Adrenal gland (tissue), 12 donors: Measurements from ENCODE around the gene MIF4GD. TPM values are rescaled to one million over a fixed set of nuclear protein-coding genes. Genes with fewer than 3 reads are reported as not detected.

Experiments
- DNase-seq, 7 donors: peaks; one replicate each; pipeline ENCODE4 v3.0.0-alpha.2; 2019 to 2020
- H3K27ac ChIP-seq, 5 donors: fragments of 200-600 bp; sonication (generic) in 4 of 5; 1 replicate in 3 of 5; 2 replicates in 2 of 5; pipeline versions ENCODE4 v1.5.1 to v1.8.0; 2016 to 2020; ENCODE audit warnings: mild to moderate bottlenecking in 1 of 5
- H3K27me3 ChIP-seq: fragments of 200-600 bp; 2 replicates; pipeline ENCODE4 v1.8.0; 2021
- H3K36me3 ChIP-seq, 2 donors: fragments of 200-600 bp; replicated peaks in 1 of 2; 1 replicate in 1 of 2; 2 replicates in 1 of 2; pipeline versions ENCODE4 v1.5.1 to v1.8.0; 2018 to 2022
- H3K4me1 ChIP-seq, 2 donors: fragments of 200-600 bp; replicated peaks in 1 of 2; 1 replicate in 1 of 2; 2 replicates in 1 of 2; pipeline versions ENCODE4 v1.5.1 to v1.8.0; 2018 to 2021
- H3K4me3 ChIP-seq, 4 donors: fragments of 200-600 bp; sonication (generic) in 3 of 4; one replicate each; pipeline ENCODE4 v1.5.1; 2016 to 2018
- H3K9me3 ChIP-seq, 3 donors: fragments of 200-600 bp; sonication (generic) in 1 of 3; replicated peaks in 1 of 3; 1 replicate in 2 of 3; 2 replicates in 1 of 3; pipeline versions ENCODE4 v1.5.1 to v1.8.0; 2016 to 2021
- POLR2A ChIP-seq, 2 donors: fragments of 450-650 bp; IDR thresholded peaks; one replicate each; pipeline ENCODE4 v1.6.1; 2017; ENCODE audit warnings: antibody characterized with exemption in 2 of 2, mild to moderate bottlenecking in 2 of 2, moderate library complexity in 1 of 2
- WGBS, 4 donors: extraction: QIAGEN DNeasy Blood & Tissue Kit in 2 of 4; methylation state at CpG; one replicate each; pipeline versions ENCODE4 v1.1.5 to v1.1.7; 2013 to 2017; 5-methylcytosine and 5-hydroxymethylcytosine counted together
- intact Hi-C, 2 donors: fragments of 100-400 bp; cut with DNase I; formaldehyde crosslinking; loops; one replicate each; pipeline versions ENCODE4 v1.14.1 to v1.15.0; 2022 to 2023
- polyA plus RNA-seq, 3 donors: library from polyadenylated mRNA; stranded (reverse); fragments of 200-250 nt in 2 of 3; fragments of 350-450 nt in 1 of 3; fragmentation: Illumina TruSeq in 1 of 3; extraction: RNeasy Lipid Tissue Mini Kit (QIAGEN cat#74804) in 1 of 3; gene quantifications; one replicate each; pipeline ENCODE4 v1.2.3, GENCODE V29; 2013 to 2014
- total RNA-seq, 9 donors: library from RNA; depleted of rRNA in 4 of 9; stranded (reverse); fragments of >200 nt in 4 of 9; fragments of 120-200 nt in 1 of 9; fragmentation: NEBNext Ultra II Directional in 1 of 9; extraction: Animal tissue kit (Norgen Biotek cat#: 25700) in 1 of 9; gene quantifications; one replicate each; pipeline versions ENCODE4 v1.1.0 to v1.2.4, GENCODE V29; 2013 to 2023
- TF ChIP-seq, protein P1 (sequence below), 6 experiments: fragments of 450-650 bp in 4 of 6; fragments of 200-600 bp in 2 of 6; sonication (generic) in 1 of 6; IDR thresholded peaks; 1 replicate in 5 of 6; 2 replicates in 1 of 6; pipeline versions ENCODE4 v1.5.1 to v1.8.0; 2016 to 2021; ENCODE audit warnings: antibody characterized with exemption in 6 of 6, mild to moderate bottlenecking in 2 of 6, moderate library complexity in 1 of 6
- donor health status: healthy with polysubstance abuse.
- donor health status: Bipolar disorder and iron deficiency.
- donor health status: DM: yes; HTN: yes; CAD: no.
- donor health status: DM: no; HTN: no; CAD: no.
- donor health status: DM: no; HTN: no; CAD: no.
- donor health status: DM: yes; HTN: yes; CAD: no.

Gene MIF4GD
- total and polyA plus RNA-seq, 12 donors: 9.2 to 53.0 (median 21.2) TPM

GRCh38 chr17:75246404-75246803, 24.6 kb downstream of the MIF4GD start:
- intact Hi-C loops: no loop called here
- peaks cover 0 to 13% of the 10 kb centered on the region in 2 donors for H3K4me1 ChIP-seq
- no peak for TF ChIP-seq POLR2A (IDR thresholded peaks at IDR 0.05)
- TF ChIP-seq, protein P1, sequence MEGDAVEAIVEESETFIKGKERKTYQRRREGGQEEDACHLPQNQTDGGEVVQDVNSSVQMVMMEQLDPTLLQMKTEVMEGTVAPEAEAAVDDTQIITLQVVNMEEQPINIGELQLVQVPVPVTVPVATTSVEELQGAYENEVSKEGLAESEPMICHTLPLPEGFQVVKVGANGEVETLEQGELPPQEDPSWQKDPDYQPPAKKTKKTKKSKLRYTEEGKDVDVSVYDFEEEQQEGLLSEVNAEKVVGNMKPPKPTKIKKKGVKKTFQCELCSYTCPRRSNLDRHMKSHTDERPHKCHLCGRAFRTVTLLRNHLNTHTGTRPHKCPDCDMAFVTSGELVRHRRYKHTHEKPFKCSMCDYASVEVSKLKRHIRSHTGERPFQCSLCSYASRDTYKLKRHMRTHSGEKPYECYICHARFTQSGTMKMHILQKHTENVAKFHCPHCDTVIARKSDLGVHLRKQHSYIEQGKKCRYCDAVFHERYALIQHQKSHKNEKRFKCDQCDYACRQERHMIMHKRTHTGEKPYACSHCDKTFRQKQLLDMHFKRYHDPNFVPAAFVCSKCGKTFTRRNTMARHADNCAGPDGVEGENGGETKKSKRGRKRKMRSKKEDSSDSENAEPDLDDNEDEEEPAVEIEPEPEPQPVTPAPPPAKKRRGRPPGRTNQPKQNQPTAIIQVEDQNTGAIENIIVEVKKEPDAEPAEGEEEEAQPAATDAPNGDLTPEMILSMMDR (IDR thresholded peaks at IDR 0.05): no peak
- DNase-seq: no peak
- H3K9me3 ChIP-seq: no peaks in the 10 kb centered on the region
- WGBS, 4 donors: 80 to 90% (median 86%) methylated on average over 11 to 12 of the region's 12 CpGs
- no peaks in the 10 kb centered on the region for H3K27me3 ChIP-seq
- no peak overlapping the region for H3K27ac ChIP-seq
- peaks cover 0 to 49% of the 10 kb centered on the region in 2 donors for H3K36me3 ChIP-seq
- no peak overlapping the region for H3K4me3 ChIP-seq

DNA sequence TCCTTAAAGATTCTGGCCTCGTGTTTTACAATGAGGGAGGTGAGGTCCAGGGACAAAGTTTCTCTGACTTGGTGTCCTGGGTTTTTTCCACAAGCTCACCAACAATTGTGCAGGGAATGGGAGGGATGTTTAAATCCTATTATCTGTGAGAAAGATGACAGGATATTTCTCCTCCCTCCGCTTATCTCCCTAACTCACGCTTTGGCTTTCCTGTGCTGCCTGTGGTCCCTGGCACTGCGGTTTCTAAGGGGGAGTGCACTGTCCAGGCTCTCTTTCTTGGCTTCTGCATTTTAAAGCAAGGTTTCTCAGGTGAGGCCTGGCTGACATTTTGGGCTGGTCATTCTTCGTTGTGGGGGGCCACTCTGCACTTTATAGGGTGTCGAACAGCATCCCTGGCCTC, 26.0 kb downstream of the MIF4GD start:
- H3K27me3 ChIP-seq: no peaks in the 10 kb centered on the region
- no peak overlapping the region for H3K27ac ChIP-seq
- WGBS, 4 donors: 87 to 93% (median 89%) methylated on average over 6 of the region's 6 CpGs
- no peaks in the 10 kb centered on the region for H3K9me3 ChIP-seq
- TF ChIP-seq POLR2A (IDR thresholded peaks at IDR 0.05): no peak
- TF ChIP-seq, protein P1 (IDR thresholded peaks at IDR 0.05): no peak
- intact Hi-C loops: no loop called here
- no peak overlapping the region for H3K4me3 ChIP-seq
- DNase-seq: no peak
- no peaks in the 10 kb centered on the region for H3K4me1 ChIP-seq
- peaks cover 0 to 63% of the 10 kb centered on the region in 2 donors for H3K36me3 ChIP-seq

- no peak for DNase-seq
- Histone ChIP-seq H3K4me1 (no peaks in the 10 kb centered on the region), H3K9me3 (no peaks in the 10 kb centered on the region), H3K27ac (no peak overlapping the region), H3K27me3 (no peaks in the 10 kb centered on the region), H3K36me3 (peaks cover 0 to 70% of the 10 kb centered on the region in 2 donors), H3K4me3 (no peak overlapping the region)
- WGBS, 4 donors: 83 to 89% (median 87%) methylated on average over 22 of the region's 22 CpGs
- intact Hi-C loops: no loop called here
- TF ChIP-seq POLR2A (IDR thresholded peaks at IDR 0.05): no peak
- TF ChIP-seq, protein P1 (IDR thresholded peaks at IDR 0.05): no peak
Observed at GRCh38 chr17:75244133-75244866, 26.7 kb downstream of the MIF4GD start.

- 78 to 85% (median 81%) methylated on average over 14 to 17 of the region's 17 CpGs for whole genome bisulfite sequencing, 4 donors
- DNase-seq: no peak
- intact Hi-C loops: no loop called here
- H3K36me3 ChIP-seq: peaks cover 0 to 86% of the 10 kb centered on the region in 2 donors
- no peaks in the 10 kb centered on the region for H3K27me3 ChIP-seq
- TF ChIP-seq, protein P1 (IDR thresholded peaks at IDR 0.05): no peak
- no peak for TF ChIP-seq POLR2A (IDR thresholded peaks at IDR 0.05)
- H3K4me1 ChIP-seq: no peaks in the 10 kb centered on the region
- no peak overlapping the region for H3K4me3 ChIP-seq
- H3K9me3 ChIP-seq: no peaks in the 10 kb centered on the region
- peak overlapping the region in 3 of 5 donors; percentile 16 to 67 (median 54) for H3K27ac ChIP-seq
Observed at GRCh38 chr17:75242461-75243042, 28.5 kb downstream of the MIF4GD start.
